HUDEP-2 (cell line): ENCODE measurements around the gene NLN.
"Not testable (repeated sequence)": the region's sequence is repeated elsewhere in the genome, so short reads cannot be mapped to it uniquely, and the experiment has no call there.

Experiments used
- DNase-seq, 76 experiments: peaks; one replicate each; lab custom pipeline; 2025; ENCODE audit not compliant: unreplicated experiment in 76 of 76; lab: John Stamatoyannopoulos, UW

NLN gene

GRCh38 chr5:65721720-65722574 lies at the start of gene NLN, which contains the start of gene SGTB:
NLN (plus strand) TSS chr5:65722205; CDS start chr5:65722374, 169 bp downstream.
SGTB (minus strand) TSS chr5:65722109; CDS start chr5:65720807, 1,302 bp downstream.
- DNase-seq: peak in 70 of 76 experiments; percentile 3 to 84 (median 68)

- no peak for DNase-seq
Measured at GRCh38 chr5:65672796-65673195, 49.2 kb upstream of the NLN start.

DNA sequence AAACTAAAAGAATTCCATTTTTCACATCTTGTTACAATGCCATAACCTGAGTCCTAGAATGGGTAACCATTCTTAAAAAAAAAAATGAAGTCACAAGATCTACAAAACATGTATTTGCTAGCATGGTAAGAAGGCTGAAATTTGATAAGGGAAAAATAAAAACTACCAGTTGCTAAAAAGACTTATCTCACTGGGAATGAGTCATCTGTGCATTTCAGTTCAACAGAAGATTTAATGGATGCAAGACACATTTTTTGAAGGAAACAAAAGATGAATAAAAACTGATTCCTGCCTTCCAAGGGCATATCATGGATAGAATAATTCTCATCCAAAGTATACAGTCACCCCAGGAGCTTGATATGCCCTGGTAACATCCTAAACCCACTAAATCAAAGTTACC lies 47.3 kb upstream of the NLN start:
- no peak for DNase-seq

DNA sequence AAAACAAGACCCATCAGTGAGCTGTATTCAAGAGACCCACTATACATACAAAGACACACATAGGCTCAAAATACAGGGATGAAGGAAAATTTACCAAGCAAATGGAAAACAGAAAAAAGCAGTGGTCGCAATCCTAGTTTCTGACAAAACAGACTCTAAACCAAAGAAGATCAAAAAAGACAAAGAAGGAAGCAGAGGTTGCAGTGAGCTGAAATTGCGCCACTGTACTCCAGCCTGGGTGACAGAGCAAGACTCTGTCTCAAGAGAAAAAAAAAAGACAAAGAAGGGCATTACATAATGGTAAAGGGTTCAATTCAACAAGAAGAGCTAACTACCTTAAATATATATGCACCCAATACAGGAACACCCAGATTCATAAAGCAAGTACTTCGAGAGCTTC lies 45.9 kb upstream of the NLN start:
- not testable (repeated sequence) for DNase-seq

DNA sequence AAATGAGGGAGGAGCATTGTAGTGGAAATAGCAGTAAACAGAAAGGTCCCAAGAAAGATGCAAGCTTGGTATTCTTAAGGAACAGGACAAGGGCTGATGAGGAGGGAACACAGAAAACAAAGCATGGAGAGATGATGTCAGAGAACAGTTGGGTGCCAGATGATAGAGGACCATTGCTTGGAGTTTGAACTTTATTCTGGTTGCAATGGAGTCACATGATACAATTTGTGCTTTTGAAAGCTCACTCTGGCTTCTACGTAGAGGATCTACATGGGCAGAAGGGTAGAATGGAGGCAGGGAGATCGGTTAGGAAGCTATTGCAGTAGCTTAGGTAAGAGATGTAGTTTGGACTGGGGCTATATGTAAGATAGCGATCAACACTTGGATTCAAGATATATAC lies 39.9 kb upstream of the NLN start:
- DNase-seq: no peak

- no peak for DNase-seq
Measured at GRCh38 chr5:65693121-65693520, 28.9 kb upstream of the NLN start.

GRCh38 chr5:65695162-65695755 lies 26.7 kb upstream of the NLN start:
- no peak for DNase-seq

- DNase-seq: no peak
Measured at GRCh38 chr5:65695896-65696295, 26.1 kb upstream of the NLN start.

- no peak for DNase-seq
Measured at GRCh38 chr5:65696892-65697291, 25.1 kb upstream of the NLN start.

GRCh38 chr5:65699338-65699737 lies 22.7 kb upstream of the NLN start:
- DNase-seq: no peak

- DNase-seq: no peak
Measured at GRCh38 chr5:65702036-65702435, 20.0 kb upstream of the NLN start.

- no peak for DNase-seq
Measured at GRCh38 chr5:65704621-65705239, 17.3 kb upstream of the NLN start.

- no peak for DNase-seq
Measured at GRCh38 chr5:65707663-65708062, 14.3 kb upstream of the NLN start.

DNA sequence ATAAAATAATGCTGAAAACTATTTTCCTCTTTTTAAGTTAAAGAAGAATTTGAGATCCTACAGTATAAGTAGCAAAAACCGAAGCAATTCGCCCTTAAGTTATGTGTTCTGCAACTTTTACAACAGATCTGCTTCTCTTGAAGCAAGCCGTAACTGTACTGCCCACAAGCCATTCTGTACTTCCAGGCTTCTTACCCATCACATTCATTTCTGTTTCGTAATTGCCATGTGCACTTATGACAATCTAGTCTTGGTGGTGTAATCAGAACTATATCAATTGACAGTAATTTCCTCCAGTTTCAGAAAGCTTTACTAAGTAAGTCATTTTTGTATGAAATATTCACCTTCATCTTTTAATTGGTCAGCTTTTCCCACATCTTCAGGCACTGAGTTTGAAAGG lies 13.9 kb upstream of the NLN start:
- DNase-seq: no peak

- DNase-seq: no peak
Measured at GRCh38 chr5:65718576-65719310, 3.3 kb upstream of the NLN start.

DNA sequence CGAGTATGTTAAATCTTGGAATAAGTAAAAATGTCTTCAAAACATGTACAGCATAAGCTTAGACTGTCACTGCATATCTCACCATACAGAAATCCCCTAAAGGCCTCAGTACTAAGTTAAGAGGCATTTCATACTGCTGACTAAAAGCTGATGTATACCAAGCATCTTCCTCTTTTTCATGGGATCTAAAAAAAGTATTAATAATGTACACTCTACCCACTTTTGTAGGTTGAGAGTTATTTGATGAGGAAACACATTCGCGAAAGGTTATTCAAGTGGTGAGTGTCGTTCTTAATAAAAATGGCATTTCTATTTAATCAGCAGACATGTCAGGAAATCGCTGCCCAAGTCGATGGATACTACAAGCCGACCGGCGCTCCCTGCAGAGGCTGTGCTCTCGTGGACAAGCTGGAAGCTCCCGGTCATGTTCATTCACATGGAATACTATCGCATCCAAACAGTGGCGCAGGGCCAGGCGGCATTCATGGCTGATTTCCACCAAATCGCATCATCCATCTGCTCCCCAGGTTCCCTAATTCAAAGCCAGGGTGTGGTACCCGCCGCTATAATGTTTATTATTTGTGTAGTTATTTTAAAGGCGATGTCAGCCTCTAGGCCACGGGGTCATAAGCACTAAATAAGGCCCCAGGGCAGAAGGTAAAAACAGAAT lies 820 bp upstream of the NLN start:
- DNase-seq: peak in 2 of 76 experiments; percentile 4 to 13

DNA sequence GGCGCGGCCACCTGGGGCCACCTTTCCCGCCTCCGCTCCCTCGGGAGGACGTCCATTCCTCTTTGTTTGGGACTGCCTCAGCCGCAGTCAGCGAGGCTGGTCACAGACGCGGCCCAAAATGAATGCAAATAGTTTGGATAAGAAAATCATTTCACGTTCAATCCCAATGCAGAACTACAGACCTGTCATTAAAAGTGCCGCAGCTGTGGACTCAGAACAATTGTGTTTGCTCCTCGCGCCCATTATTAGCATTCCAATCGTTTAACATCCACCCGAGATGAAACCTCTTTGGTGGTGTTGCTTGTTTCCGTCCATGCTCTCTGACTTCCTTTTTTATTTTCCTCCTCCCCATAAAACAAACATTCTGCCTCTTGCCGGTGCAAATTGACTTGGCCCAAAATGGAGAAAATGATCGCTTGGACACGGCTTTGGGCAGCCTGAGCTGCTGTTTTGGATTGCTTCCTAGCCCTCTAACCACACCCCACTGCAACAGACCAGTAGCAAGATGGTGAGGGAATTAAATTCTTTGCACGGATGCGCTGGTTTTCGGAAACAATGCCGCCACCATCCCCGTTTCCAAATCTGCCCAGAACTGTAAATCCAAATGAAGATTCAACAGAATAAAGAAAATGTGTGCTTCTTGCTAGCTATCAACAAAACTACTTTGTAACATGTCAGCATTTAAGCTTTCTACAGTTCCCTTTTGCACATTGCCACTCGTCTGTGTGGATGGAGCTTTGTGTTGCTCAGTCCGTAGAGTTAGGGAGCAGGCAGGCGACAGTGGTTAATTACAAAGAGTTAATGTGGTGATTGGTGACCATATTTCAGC lies 784 bp downstream of the NLN start:
- peak in 38 of 76 experiments; percentile 2 to 49 (median 18) for DNase-seq

DNA sequence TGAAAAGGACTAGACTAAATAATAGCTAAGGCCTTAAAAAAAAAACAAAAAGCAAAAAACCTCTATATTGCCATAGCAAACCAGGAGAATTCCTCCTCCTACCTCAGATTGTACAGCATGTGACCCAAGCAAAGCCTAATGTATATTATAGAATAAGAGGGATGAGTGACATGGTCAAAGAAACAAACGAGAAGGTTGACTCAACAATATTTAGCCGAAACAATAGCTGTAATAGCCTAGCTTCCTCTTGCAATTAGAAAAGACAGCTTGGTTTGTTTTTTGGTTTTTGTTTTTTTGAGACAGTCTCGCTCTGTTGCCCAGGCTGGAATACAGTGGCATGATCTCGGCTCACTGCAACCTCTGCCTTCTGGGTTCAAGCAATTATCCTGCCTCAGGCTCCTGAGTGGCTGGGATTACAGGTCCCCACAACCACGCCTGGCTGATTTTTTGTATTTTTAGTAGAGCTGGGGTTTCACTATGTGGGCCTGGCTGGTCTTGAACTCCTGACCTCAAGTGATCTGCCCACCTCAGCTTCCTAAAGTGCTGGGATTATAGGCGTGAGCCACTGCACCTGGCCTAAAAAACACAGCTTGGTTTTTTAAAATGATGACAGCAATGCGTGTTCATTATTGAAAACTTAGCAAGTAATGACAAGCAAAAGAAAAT lies 5.6 kb downstream of the NLN start:
- no peak for DNase-seq

- DNase-seq: no peak
Measured at GRCh38 chr5:65728218-65728617, 6.2 kb downstream of the NLN start.
